Activated CD4-positive, alpha-beta T cell treated with anti-CD3 and anti-CD28 coated beads, Interleukin-2, amount 10 ng/mL, durations not matched to agents 7 days and 5 days (primary cell): Measurements from ENCODE around the gene FLT4. TPM values are rescaled to one million over a fixed set of nuclear protein-coding genes. Genes with fewer than 3 reads are reported as not detected.
A peak's percentile ranks its signal among the peaks of the same experiment; 100 is the strongest.
"Not testable (repeated sequence)": the region's sequence is repeated elsewhere in the genome, so short reads cannot be mapped to it uniquely, and the experiment has no call there.

ENCODE experiments used
- CTCF ChIA-PET: fragments of 350-600 bp; sonication (Branson Sonifier 250); formaldehyde crosslinking; loops from one replicate; lab custom pipeline; 2021; ENCODE audit warnings: antibody characterized with exemption; lab: Charles Lee
- POLR2A ChIA-PET: fragments of 350-600 bp; sonication (Branson Sonifier 250); formaldehyde crosslinking; loops from one replicate; lab custom pipeline; 2021; ENCODE audit warnings: antibody characterized with exemption; lab: Charles Lee
- DNase-seq: peaks from one replicate; pipeline ENCODE4 v3.0.0-alpha.2; 2020
- H3K27ac Mint-ChIP-seq: one replicate; pipeline ENCODE4 v1.8.0; 2021; ENCODE audit warnings: mild to moderate bottlenecking, moderate library complexity, mixed read lengths
- H3K27me3 Mint-ChIP-seq: one replicate; pipeline ENCODE4 v1.8.0; 2021; ENCODE audit warnings: mixed read lengths
- H3K36me3 Mint-ChIP-seq: one replicate; pipeline ENCODE4 v1.8.0; 2021; ENCODE audit warnings: low read depth, mixed read lengths
- H3K4me1 Mint-ChIP-seq: one replicate; pipeline ENCODE4 v1.8.0; 2021; ENCODE audit warnings: mixed read lengths
- H3K4me3 Mint-ChIP-seq: one replicate; pipeline ENCODE4 v1.8.0; 2021; ENCODE audit warnings: mild to moderate bottlenecking, moderate library complexity, mixed read lengths
- H3K9me3 Mint-ChIP-seq: one replicate; pipeline ENCODE4 v1.8.0; 2021; ENCODE audit warnings: mixed read lengths
- total RNA-seq, 2 experiments: library from RNA; stranded (reverse); gene quantifications; one replicate each; pipeline ENCODE4 v1.2.3, GENCODE V29; 2021

FLT4 gene
- under 1 TPM; 0.25 TPM for total RNA-seq

GRCh38 chr5:180649297-180650039, at the start of gene FLT4:
Gene FLT4 (minus strand): TSS chr5:180649600. CDS start chr5:180649545, 55 bp downstream.
- H3K9me3 Mint-ChIP-seq: no peaks in the 10 kb centered on the region
- DNase-seq: no peak
- ChIA-PET CTCF (no interaction called here), POLR2A (no interaction called here)
- H3K4me3 Mint-ChIP-seq: peak within 1 kb of the TSS; percentile 74
- H3K4me1 Mint-ChIP-seq: peaks cover 13% of the 10 kb centered on the region
- no peak within 1 kb of the TSS for H3K27ac Mint-ChIP-seq
- no peaks in the 10 kb centered on the region for H3K36me3 Mint-ChIP-seq
- peaks cover 52% of the 10 kb centered on the region for H3K27me3 Mint-ChIP-seq

GRCh38 chr5:180699042-180699441, 49.6 kb upstream of the FLT4 start:
- no peaks in the 10 kb centered on the region for H3K4me1 Mint-ChIP-seq
- H3K9me3 Mint-ChIP-seq: peaks cover 9% of the 10 kb centered on the region
- peaks cover 5% of the 10 kb centered on the region for H3K27me3 Mint-ChIP-seq
- H3K27ac Mint-ChIP-seq: no peak overlapping the region
- ChIA-PET CTCF (interaction anchor here (0.6 kb wide), 1 partner anchor 13 kb away, joined by 4 read pairs; no protein-coding TSS in a partner anchor), POLR2A (no interaction called here)
- no peaks in the 10 kb centered on the region for H3K36me3 Mint-ChIP-seq
- no peak for DNase-seq
- no peak overlapping the region for H3K4me3 Mint-ChIP-seq

GRCh38 chr5:180696116-180696515, 46.7 kb upstream of the FLT4 start:
- Mint-ChIP-seq H3K4me1 (peaks cover 5% of the 10 kb centered on the region), H3K36me3 (peaks cover 3% of the 10 kb centered on the region), H3K27me3 (peaks cover 14% of the 10 kb centered on the region), H3K4me3 (no peak overlapping the region), H3K27ac (no peak overlapping the region), H3K9me3 (peaks cover 9% of the 10 kb centered on the region)
- POLR2A ChIA-PET: no interaction called here
- no peak for DNase-seq
- CTCF ChIA-PET: no interaction called here

GRCh38 chr5:180692429-180692828, 43.0 kb upstream of the FLT4 start:
- no peak overlapping the region for H3K27ac Mint-ChIP-seq
- peaks cover 3% of the 10 kb centered on the region for H3K9me3 Mint-ChIP-seq
- DNase-seq: no peak
- H3K36me3 Mint-ChIP-seq: peaks cover 3% of the 10 kb centered on the region
- H3K27me3 Mint-ChIP-seq: peaks cover 14% of the 10 kb centered on the region
- ChIA-PET POLR2A (no interaction called here), CTCF (no interaction called here)
- H3K4me1 Mint-ChIP-seq: peaks cover 32% of the 10 kb centered on the region
- H3K4me3 Mint-ChIP-seq: no peak overlapping the region

- Mint-ChIP-seq H3K4me1 (peaks cover 34% of the 10 kb centered on the region), H3K9me3 (peaks cover 3% of the 10 kb centered on the region), H3K36me3 (peaks cover 3% of the 10 kb centered on the region), H3K27me3 (peaks cover 14% of the 10 kb centered on the region), H3K27ac (no peak overlapping the region), H3K4me3 (no peak overlapping the region)
- ChIA-PET CTCF (no interaction called here), POLR2A (no interaction called here)
- DNase-seq: no peak
Observed at GRCh38 chr5:180691046-180691445, 41.6 kb upstream of the FLT4 start.

GRCh38 chr5:180690562-180690961, 41.2 kb upstream of the FLT4 start:
- CTCF ChIA-PET: no interaction called here
- Mint-ChIP-seq H3K27ac (no peak overlapping the region), H3K4me3 (no peak overlapping the region)

GRCh38 chr5:180689775-180690174, 40.4 kb upstream of the FLT4 start:
- Mint-ChIP-seq H3K9me3 (no peaks in the 10 kb centered on the region), H3K27ac (peak overlapping the region; percentile 84), H3K36me3 (peaks cover 3% of the 10 kb centered on the region), H3K4me1 (peaks cover 39% of the 10 kb centered on the region), H3K27me3 (peaks cover 14% of the 10 kb centered on the region), H3K4me3 (peak overlapping the region; percentile 49)
- ChIA-PET CTCF (no interaction called here), POLR2A (no interaction called here)
- DNase-seq: no peak

More at GRCh38 chr5:180690562-180690961, 41.2 kb upstream of the FLT4 start:
- Mint-ChIP-seq H3K36me3 (peaks cover 3% of the 10 kb centered on the region), H3K4me1 (peaks cover 36% of the 10 kb centered on the region), H3K9me3 (peaks cover 1% of the 10 kb centered on the region), H3K27me3 (peaks cover 14% of the 10 kb centered on the region)
- POLR2A ChIA-PET: no interaction called here
- no peak for DNase-seq

- Mint-ChIP-seq H3K4me3 (peak overlapping the region; percentile 49), H3K9me3 (no peaks in the 10 kb centered on the region), H3K4me1 (peaks cover 42% of the 10 kb centered on the region), H3K36me3 (peaks cover 3% of the 10 kb centered on the region), H3K27me3 (peaks cover 11% of the 10 kb centered on the region), H3K27ac (peak overlapping the region; percentile 84)
- peak; percentile 64 for DNase-seq
- ChIA-PET POLR2A (no interaction called here), CTCF (no interaction called here)
Observed at GRCh38 chr5:180689071-180689694, 39.8 kb upstream of the FLT4 start.

GRCh38 chr5:180688330-180689070, 39.1 kb upstream of the FLT4 start:
- H3K9me3 Mint-ChIP-seq: no peaks in the 10 kb centered on the region
- no peak for DNase-seq
- H3K27ac Mint-ChIP-seq: peak overlapping the region; percentile 84
- ChIA-PET CTCF (interaction anchor here (0.7 kb wide), 1 partner anchor 30 kb away, joined by 5 read pairs; no protein-coding TSS in a partner anchor), POLR2A (interaction anchor here (0.7 kb wide), 1 partner anchor 457 kb away, joined by 4 read pairs; no protein-coding TSS in a partner anchor)
- H3K36me3 Mint-ChIP-seq: peaks cover 3% of the 10 kb centered on the region
- peaks cover 11% of the 10 kb centered on the region for H3K27me3 Mint-ChIP-seq
- peak overlapping the region; percentile 49 for H3K4me3 Mint-ChIP-seq
- peaks cover 45% of the 10 kb centered on the region for H3K4me1 Mint-ChIP-seq

GRCh38 chr5:180686799-180687198, 37.4 kb upstream of the FLT4 start:
- DNase-seq, H3K36me3 Mint-ChIP-seq, H3K27me3 Mint-ChIP-seq, H3K27ac Mint-ChIP-seq, CTCF ChIA-PET, H3K9me3 Mint-ChIP-seq, POLR2A ChIA-PET, H3K4me3 Mint-ChIP-seq: not testable (repeated sequence)
- H3K4me1 Mint-ChIP-seq: peaks cover 51% of the 10 kb centered on the region

GRCh38 chr5:180684623-180685161, 35.3 kb upstream of the FLT4 start:
- Mint-ChIP-seq H3K4me3 (no peak overlapping the region), H3K9me3 (no peaks in the 10 kb centered on the region), H3K27ac (no peak overlapping the region), H3K27me3 (no peaks in the 10 kb centered on the region), H3K36me3 (no peaks in the 10 kb centered on the region), H3K4me1 (peaks cover 33% of the 10 kb centered on the region)
- ChIA-PET CTCF (interaction anchor here (0.6 to 0.9 kb wide), 3 partner anchors 9 to 371 kb away, joined by 3 read pairs; no protein-coding TSS in a partner anchor), POLR2A (no interaction called here)
- no peak for DNase-seq

- ChIA-PET CTCF (interaction anchor here (1.1 kb wide), 1 partner anchor 59 kb away, joined by 3 read pairs; no protein-coding TSS in a partner anchor), POLR2A (no interaction called here)
- H3K27me3 Mint-ChIP-seq: no peaks in the 10 kb centered on the region
- H3K4me3 Mint-ChIP-seq: no peak overlapping the region
- peak overlapping the region; percentile 50 for H3K27ac Mint-ChIP-seq
- H3K4me1 Mint-ChIP-seq: peaks cover 20% of the 10 kb centered on the region
- DNase-seq: no peak
- H3K36me3 Mint-ChIP-seq: no peaks in the 10 kb centered on the region
- no peaks in the 10 kb centered on the region for H3K9me3 Mint-ChIP-seq
Observed at GRCh38 chr5:180683220-180683922, 34.0 kb upstream of the FLT4 start.
